Measurements from ENCODE around the gene PAX4.

DNA sequence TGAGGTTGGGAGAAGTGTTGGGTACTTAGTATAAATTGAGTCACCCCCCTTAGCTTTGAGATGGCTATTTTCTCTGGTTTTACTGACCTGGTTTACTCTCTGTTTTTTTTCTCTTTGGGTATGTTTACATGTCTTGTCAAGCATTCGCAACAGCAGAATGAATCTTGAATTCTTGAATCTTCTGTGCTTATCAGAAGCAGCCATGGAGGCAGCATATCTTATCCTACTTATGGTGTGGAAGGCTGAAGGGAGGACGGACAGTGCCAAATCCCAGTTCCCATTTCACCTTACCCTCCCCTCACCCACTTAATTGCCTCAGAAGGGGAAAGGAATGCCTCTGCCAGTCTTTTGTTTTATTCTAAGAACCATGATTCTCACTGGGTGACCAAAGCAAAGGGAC is 37.8 kb upstream of the PAX4 start:
- TF ChIP-seq, protein P1, sequence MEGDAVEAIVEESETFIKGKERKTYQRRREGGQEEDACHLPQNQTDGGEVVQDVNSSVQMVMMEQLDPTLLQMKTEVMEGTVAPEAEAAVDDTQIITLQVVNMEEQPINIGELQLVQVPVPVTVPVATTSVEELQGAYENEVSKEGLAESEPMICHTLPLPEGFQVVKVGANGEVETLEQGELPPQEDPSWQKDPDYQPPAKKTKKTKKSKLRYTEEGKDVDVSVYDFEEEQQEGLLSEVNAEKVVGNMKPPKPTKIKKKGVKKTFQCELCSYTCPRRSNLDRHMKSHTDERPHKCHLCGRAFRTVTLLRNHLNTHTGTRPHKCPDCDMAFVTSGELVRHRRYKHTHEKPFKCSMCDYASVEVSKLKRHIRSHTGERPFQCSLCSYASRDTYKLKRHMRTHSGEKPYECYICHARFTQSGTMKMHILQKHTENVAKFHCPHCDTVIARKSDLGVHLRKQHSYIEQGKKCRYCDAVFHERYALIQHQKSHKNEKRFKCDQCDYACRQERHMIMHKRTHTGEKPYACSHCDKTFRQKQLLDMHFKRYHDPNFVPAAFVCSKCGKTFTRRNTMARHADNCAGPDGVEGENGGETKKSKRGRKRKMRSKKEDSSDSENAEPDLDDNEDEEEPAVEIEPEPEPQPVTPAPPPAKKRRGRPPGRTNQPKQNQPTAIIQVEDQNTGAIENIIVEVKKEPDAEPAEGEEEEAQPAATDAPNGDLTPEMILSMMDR (conservative IDR thresholded peaks at IDR 0.05 in 1 of 2, IDR thresholded peaks at IDR 0.05 in 1 of 2; ENCODE audit: low read depth in 1 of 2, low read length in 2 of 2) = no peak
- TF ChIP-seq EZH2 (IDR thresholded peaks at IDR 0.05; ENCODE audit: low read length, missing control alignments) = no peak

All from fibroblast of lung (primary cell).